HG03139 (cell line): ENCODE data around the gene CCDC9.
"Not testable (repeated sequence)": the region's sequence is repeated elsewhere in the genome, so short reads cannot be mapped to it uniquely, and the experiment has no call there.

ENCODE experiments used
- ATAC-seq: cut with Tn5 transposase; IDR thresholded peaks from one replicate; pipeline ENCODE4 v1.9.1; 2021; ENCODE audit not compliant: unreplicated experiment

CCDC9 gene

DNA sequence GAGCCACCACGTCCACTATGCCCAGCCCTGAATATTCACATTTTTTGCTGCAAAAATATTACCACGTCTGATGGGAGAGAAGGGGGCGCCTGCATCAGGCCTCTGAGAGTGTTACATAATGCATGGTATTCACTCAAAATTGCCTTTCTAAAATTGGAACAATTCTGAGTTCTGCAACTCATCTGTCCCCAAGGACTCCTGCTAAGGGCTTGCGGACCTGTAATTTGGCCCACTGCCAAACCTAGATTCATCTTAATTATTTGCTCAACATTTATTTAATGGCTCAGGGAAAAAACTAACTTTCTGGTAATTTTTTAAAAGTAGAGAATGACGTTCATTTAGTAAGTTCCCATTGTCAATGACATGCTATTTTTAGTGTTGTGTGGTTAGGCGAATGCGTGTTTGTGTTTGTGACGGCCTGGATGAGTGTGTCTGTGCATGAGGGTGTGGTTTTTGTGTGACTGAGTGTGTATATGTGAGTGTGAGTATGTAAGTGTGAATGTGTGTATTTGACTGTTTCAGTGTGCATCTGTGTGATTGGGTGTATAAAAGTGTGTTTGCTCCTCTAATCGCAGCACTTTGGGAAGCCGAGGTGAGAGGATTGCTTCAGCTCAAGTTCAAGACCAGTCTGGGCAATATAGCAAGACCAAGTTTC lies 27.2 kb downstream of the CCDC9 start:
- ATAC-seq: no peak

DNA sequence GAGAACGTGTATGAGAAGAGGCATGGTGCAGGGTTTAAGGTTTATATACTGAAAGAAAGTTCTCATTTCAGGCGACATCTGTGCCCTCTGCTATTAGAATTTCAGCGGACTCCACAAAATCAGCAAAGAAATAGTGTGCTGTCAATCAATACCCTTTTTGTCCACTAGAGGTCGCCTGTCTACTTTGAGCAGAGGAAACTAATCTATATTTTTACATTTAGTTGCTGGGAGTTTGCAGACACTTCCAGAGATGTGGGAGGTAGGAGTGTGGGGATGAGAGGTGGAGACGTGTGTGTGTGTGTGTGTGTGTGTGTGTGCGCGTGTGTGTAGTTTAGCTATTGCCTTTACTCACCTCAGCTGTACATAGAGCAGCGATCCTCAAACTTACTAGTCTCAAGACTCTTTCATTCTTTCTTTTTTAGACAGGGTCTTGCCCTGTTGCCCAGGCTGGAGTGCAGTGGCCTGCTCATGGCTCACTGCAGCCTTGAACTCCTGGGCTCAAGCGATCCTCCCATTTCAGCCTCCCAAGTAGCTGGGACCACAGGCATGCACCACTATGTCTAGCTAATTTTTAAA lies 28.1 kb downstream of the CCDC9 start:
- no peak for ATAC-seq

DNA sequence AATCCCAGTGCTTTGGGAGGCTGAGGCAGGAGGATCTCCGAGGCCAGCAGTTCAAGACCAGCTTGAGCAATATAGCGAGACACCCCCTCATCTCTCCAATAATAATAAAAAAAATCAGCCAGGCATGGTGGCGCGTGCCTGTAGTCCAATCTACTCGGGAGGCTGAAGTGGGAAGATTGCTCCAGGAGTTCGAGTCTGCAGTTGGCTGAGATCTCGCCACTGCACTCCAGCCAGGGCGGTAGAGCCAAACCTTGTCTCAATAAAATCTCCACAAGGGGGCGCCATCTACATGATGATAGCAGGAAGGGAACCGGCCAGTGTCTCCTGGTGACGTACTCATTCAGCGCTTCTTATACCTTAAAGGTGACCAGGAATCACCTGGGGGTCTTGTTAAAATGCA lies 39.7 kb downstream of the CCDC9 start:
- no peak for ATAC-seq

DNA sequence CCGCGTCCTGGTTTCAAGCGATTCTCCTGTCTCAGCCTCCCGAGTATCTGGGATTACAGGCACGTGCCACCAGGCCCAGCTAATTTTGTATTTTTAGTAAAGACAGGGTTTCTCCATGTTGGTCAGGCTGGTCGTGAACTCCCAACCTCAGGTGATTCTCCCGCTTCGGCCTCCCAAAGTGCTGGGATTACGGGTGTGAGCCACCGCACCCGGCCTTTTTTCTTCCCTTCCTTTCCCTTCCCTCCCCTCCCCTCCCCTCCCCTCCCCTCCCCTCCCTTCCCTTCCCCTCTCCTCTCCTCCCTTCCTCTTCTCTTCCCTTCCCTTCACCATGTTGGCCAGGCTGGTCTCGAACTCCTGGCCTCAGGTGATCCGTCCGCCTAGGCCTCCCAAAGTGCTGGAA lies 44.5 kb downstream of the CCDC9 start:
- ATAC-seq: not testable (repeated sequence)

DNA sequence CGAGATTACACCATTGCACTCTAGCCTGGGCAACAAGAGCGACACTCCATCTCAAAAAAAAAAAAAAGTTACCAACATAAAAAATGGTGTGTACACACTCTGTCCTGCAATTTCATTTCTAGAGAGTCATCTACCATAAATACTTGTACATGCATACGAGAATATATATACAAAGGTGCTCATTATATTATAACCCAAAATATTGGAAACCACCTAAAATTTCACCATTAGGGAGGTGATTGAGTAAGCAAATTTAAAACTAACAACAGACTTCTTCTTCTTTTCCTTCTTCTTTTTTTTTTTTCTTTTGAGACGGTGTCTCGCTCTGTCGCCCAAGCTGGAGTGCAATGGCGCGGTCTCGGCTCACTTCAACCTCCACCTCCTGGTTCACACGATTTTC lies 45.9 kb downstream of the CCDC9 start:
- no peak for ATAC-seq

DNA sequence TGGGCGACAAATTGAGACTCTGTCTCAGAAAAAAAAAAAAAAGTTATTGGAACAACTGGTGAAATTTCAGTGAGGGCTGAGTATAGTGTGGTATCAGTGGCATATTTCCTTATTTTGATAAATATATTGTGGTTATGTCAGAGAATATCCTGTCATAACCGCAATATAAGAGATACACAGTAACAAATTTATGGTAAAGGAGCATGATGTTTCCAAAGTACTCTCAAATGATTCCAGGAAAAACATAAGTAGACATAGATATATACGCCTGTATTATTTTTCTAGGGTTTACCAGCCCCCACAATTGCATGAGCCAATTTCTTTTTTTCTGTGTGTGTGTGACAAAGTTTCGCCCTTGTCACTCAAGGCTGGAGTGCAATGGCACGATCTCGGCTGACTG lies 47.6 kb downstream of the CCDC9 start:
- no peak for ATAC-seq

DNA sequence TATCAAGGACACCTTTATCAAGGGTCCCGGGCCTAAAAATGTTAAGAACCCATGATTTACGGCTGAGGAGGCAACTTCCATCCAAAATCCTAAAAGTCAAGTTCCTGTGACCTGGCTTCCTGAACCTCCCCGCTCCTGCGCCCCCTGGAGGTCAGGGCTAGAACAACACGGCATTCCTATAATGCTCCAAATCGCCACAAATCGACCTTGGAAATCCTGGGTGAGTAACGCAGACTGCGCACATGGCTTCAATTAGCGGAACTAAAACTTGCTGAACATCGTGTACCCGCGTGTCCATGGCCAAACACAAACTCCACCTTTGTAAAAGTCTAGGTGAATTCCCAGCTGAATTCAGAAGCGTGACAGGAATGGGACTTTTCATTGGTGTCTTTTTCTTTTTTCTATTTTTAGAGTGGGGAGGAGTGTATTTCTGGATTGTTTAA lies 49.0 kb downstream of the CCDC9 start:
- ATAC-seq: no peak

DNA sequence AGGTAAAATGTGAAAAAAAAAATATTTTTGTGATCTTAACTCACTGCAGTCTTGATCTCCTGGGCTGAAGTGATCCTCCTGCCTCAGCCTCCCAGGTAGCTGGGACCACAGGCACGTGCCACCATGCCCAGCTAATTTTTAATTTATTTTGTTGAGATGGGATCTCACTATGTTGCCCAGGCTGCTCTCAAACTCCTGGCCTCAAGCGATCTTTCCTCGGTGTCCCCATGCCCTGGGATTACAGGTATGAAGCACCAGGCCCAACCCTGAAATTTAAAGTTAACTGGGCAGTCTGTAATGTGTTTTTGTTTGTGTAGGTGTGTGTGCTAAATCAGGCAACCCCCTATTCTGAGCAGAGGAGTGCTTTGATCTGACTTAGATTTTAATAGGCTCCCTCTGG lies 50.0 kb downstream of the CCDC9 start:
- ATAC-seq: no peak

DNA sequence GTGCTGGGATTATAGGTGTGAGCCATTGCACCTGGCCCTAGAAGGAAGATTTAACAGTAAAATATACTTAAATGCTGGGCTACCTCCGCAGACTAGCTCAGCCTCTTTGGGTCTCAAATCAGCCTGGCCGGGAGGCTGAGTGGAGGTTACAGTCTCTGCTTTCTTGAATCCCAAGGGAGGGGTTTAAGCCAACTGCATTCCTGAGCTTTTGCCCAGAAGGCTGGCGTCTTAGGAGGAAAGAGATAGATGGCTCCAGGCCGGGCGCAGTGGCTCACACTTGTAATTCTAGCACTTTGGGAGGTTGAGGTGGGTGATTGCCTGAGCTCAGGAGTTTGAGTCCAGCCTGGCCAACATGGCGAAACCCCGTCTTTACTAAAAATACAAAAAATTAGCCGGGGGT lies 52.7 kb downstream of the CCDC9 start:
- ATAC-seq: no peak

DNA sequence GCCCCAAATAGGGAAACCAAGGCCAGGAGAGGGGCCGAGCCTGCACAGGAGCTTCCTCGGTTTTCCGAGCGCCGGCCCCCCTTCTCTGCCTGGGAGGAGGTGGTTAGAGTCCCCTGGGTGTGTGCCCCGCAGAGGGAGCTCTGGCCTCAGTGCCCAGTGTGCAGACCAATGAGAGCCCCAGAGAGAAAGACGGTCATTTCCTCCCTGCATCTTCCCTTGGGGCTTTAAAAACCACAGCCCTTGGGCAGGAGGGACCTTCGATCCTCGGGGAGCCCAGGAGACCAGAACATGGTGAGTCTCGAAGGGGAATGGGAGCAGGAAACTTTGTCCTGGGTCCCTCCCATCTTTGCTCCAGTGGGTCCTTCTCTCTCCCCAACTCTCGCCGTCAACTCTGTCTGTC lies 53.3 kb downstream of the CCDC9 start, which contains the start of gene C5AR1:
Gene C5AR1 (plus strand): TSS at position 254 of the 400 bp plus-strand sequence. CDS start 35 bp downstream, at position 289.
- ATAC-seq: no peak

DNA sequence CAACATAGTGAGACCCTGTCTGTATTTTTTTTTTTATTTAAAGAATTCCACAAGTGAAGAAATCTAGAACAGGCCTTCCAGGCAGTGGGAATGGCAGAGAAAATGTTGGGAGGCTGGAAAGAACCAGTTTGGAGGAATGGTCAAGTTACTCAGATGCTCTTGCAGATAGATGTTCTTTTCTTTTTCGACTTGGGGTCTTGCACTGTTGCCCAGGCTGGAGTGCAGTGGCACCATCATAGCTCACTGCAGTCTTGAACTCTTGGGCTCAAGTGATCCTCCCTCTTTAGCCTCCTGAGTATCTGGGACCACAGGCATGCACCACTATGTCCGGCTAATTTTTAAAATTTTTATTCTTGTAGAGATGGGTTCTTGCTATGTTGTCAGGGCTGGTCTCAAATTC lies 54.0 kb downstream of the CCDC9 start:
- no peak for ATAC-seq

DNA sequence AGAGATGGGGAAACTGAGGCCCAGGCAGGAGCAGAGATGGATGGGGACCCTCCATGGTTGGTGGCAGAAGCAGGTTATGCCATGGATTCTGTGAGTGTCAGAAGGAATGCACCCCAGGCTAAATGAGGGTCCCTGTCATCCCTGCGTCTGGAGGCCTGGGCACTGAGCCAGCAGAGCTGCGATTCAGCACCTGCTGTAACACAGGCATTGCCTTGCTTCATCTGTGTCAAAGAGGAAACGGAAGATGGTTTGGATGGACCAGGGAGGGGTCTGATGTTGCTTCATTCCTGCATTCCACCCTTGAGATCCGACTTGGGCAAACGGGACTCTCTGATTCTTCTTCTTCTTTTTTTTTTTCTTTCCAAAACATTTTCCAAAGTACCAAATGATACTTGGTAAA lies 54.5 kb downstream of the CCDC9 start:
- ATAC-seq: no peak

DNA sequence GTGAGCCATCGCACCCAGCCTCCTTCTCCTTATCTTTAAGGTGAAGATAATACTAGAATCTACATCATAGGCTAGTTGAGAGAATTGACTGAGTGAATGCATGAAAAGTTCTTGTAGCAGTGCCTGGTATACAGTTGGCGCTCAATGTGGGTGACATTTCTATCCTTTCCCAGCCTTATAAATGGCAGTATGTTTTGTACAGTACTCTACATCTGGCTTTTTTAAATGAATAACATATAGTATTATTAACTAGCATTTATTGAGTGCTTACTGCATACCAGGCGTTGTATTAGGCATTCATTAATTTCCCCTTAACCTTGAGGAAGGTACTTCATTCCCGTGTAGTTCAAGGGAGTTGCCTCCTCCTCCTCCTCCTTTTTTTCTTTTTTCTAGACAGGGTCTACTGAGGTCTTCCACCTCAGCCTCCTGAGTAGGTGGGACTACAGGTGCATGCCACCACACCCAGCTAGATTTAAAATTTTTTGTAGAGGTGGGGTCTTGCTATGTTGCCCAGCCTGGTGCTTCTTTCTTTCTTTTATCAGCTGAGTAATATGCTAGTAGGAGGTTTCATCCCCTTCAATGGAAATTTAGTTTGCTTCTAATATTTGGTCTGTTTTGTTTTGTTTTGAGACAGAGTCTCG lies 56.2 kb downstream of the CCDC9 start:
- no peak for ATAC-seq

DNA sequence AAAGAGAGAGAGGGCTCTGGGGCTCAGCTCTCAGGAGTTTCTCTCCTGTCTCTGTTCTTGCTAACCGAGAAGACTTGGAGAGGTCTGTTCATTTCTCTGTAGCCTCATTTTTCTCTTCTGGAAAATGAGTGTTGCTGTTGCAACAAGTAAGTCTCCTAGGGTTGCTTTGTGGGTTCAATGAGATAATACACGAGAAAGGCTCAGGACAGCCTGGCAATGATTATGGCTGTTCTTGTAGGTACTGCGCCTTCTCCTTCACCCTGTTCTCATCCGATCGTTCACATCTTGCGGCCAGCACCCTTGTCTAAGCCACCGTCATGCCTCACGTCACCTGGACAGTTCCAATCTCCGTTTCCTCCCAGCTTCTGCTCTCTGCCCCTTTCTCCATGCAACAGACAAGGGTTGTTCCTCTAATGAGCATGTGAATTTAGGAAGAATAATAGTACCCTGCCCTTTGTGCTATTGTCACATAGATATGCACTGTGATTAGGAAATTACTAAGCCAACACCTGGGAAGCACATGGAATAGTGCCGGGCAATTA lies 57.5 kb downstream of the CCDC9 start:
- no peak for ATAC-seq

DNA sequence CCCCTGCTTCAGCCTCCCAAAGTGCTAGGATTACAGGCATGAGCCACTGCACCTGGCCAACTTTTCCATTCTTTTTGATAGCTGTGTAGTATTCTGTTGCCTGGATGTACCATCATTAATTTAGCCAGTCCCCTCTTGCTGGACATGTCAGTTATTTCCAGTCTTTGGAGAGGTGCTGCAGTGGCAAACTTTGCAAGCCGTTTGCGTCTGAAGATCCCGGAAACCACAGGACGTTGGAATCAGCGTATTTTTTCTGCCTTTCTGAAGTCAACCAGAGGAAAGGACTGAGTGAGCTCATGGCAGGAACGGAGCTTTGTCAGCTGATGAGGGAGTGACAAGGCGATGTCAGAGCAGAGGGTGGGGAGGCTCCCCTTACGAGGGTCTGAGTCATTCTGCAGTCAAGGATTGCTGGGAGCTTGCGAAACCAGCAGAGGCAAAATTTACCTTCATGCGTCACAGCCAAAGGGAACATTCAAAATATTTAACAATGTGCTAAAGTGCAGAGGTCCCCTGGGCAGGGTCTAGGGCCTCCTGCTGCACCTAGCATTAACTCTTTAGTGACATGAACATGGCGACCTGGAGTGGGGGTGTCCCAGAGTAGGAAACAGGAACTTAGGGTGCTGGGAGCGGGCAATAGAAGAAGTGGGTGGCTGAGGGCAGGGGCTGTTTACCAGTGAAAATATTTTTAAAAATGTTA lies 58.9 kb downstream of the CCDC9 start:
- no peak for ATAC-seq

DNA sequence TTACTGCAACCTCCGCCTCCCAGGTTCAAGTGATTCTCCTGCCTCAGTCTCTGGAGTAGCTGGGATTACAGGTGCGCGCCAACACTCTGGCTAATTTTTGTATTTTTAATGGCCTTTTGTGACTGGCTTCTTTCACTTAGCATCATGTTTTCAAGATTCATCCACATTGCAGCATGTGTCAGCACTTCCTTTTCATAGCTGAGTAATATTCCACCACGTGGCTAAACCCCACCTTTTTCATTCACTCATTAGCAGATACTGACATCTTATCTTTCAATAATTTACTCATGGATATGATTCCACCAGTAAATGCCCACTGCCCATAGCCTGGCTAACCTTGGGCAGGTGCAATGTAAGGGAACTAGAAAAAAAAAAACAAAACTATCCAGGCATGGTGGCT lies 60.2 kb downstream of the CCDC9 start:
- no peak for ATAC-seq

DNA sequence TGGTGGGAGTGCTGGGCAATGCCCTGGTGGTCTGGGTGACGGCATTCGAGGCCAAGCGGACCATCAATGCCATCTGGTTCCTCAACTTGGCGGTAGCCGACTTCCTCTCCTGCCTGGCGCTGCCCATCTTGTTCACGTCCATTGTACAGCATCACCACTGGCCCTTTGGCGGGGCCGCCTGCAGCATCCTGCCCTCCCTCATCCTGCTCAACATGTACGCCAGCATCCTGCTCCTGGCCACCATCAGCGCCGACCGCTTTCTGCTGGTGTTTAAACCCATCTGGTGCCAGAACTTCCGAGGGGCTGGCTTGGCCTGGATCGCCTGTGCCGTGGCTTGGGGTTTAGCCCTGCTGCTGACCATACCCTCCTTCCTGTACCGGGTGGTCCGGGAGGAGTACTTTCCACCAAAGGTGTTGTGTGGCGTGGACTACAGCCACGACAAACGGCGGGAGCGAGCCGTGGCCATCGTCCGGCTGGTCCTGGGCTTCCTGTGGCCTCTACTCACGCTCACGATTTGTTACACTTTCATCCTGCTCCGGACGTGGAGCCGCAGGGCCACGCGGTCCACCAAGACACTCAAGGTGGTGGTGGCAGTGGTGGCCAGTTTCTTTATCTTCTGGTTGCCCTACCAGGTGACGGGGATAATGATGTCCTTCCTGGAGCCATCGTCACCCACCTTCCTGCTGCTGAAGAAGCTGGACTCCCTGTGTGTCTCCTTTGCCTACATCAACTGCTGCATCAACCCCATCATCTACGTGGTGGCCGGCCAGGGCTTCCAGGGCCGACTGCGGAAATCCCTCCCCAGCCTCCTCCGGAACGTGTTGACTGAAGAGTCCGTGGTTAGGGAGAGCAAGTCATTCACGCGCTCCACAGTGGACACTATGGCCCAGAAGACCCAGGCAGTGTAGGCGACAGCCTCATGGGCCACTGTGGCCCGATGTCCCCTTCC lies 63.9 kb downstream of the CCDC9 start:
- ATAC-seq: no peak
